Measurements from ENCODE around the gene SMARCD1. TPM values are rescaled to one million over a fixed set of nuclear protein-coding genes. Genes with fewer than 3 reads are reported as not detected.

SMARCD1 gene
- total and polyA plus RNA-seq, 2 experiments from 2014 or later = 124 to 287 TPM

- no peak for TF ChIP-seq ZNF114 (CRISPR knock-in tag; IDR thresholded peaks at IDR 0.05)
- TF ChIP-seq ZNF462 (CRISPR knock-in tag; IDR thresholded peaks at IDR 0.05) = no peak
- TF ChIP-seq ZNF331 (CRISPR knock-in tag; IDR thresholded peaks at IDR 0.05; ENCODE audit: low read depth) = no peak
- TF ChIP-seq REST (IDR thresholded peaks at IDR 0.05; ENCODE audit: unreplicated experiment) = no peak
- TF ChIP-seq POLR2AphosphoS5 (IDR thresholded peaks at IDR 0.05; ENCODE audit: low read depth) = no peak
- no peak for TF ChIP-seq ETS1 (IDR thresholded peaks at IDR 0.05)
- TF ChIP-seq EZH2phosphoT487 (IDR thresholded peaks at IDR 0.05; ENCODE audit: unreplicated experiment) = no peak
- no peak for TF ChIP-seq CREB1 (CRISPR knock-in tag; IDR thresholded peaks at IDR 0.05; ENCODE audit: low read depth)
- no peak for TF ChIP-seq STAT1 (IDR thresholded peaks at IDR 0.05; ENCODE audit: unreplicated experiment)
- TF ChIP-seq CTCF (conservative IDR thresholded peaks at IDR 0.05; ENCODE audit: low read depth in 2 of 2) = no peak
- no peak for TF ChIP-seq NANOG (IDR thresholded peaks at IDR 0.05; ENCODE audit: borderline replicate concordance)
- no peak for TF ChIP-seq JUNB (IDR thresholded peaks at IDR 0.05; ENCODE audit: unreplicated experiment)
- TF ChIP-seq EZH2 (IDR thresholded peaks at IDR 0.05; ENCODE audit: low read depth, unreplicated experiment) = no peak
- Histone ChIP-seq H3K4me2 (no peak overlapping the region), H3K36me3 (ENCODE audit: insufficient read depth) (no peaks in the 10 kb centered on the region), H3K9me2 (ENCODE audit: insufficient read depth) (no peaks in the 10 kb centered on the region), H3K27me3 (ENCODE audit: insufficient read depth) (no peaks in the 10 kb centered on the region), H2AFZ (no peak overlapping the region), H3K4me3 (no peak overlapping the region), H3K4me1 (ENCODE audit: insufficient read depth) (no peaks in the 10 kb centered on the region), H4K20me1 (replicated peaks; ENCODE audit: insufficient read depth) (peaks cover 5% of the 10 kb centered on the region; the same call in 1 of the 2 replicates), H3K27ac (ENCODE audit: low read depth) (no peak overlapping the region), H3F3A (replicated peaks; ENCODE audit: low read depth) (no peaks in the 10 kb centered on the region), H3K79me2 (replicated peaks; ENCODE audit: insufficient read depth) (peaks cover 7% of the 10 kb centered on the region; the same call in 1 of the 2 replicates)
- Mint-ChIP-seq H3K27ac (no peak overlapping the region), H3K27me3 (ENCODE audit: insufficient read depth, low read depth, poor library complexity) (no peaks in the 10 kb centered on the region), H3K36me3 (ENCODE audit: low read depth) (no peaks in the 10 kb centered on the region; the same call in 2 of the 3 replicates), H3K4me3 (no peak overlapping the region), H3K4me1 (no peaks in the 10 kb centered on the region), H3K9me3 (no peaks in the 10 kb centered on the region)
- ATAC-seq (no peak), DNase-seq (ENCODE audit: low spot score) (no peak)
These were observed 35.8 kb downstream of the SMARCD1 start for GRCh38 chr12:50120953-50121352.
